ENCODE measurements around the gene NT5E. TPM values are rescaled to one million over a fixed set of nuclear protein-coding genes. Genes with fewer than 3 reads are reported as not detected.

Gene NT5E
- total and polyA plus RNA-seq, 2 of the 13 experiments (the other 11 are each of a cell fraction or from before 2014, with no cell fraction given): 9.5 to 33.0 TPM

GRCh38 chr6:85402071-85402470, 47.8 kb upstream of the NT5E start:
- Histone ChIP-seq H3K4me3 (replicated peaks in 1 of 3; ENCODE audit: insufficient read depth in 1 of 3, low read depth in 2 of 3, low read length in 3 of 3) (no peak overlapping the region), H3K27me3 (ENCODE audit: control insufficient read depth in 1 of 2, insufficient read depth in 2 of 2, low read length in 2 of 2) (no peaks in the 10 kb centered on the region), H3K27ac (ENCODE audit: extremely low read length, insufficient read depth, low read length) (peak overlapping the region; percentile 98), H3K4me2 (ENCODE audit: low read depth, low read length) (peak overlapping the region; percentile 26; the same call in 1 of the 2 replicates), H2AFZ (ENCODE audit: low read length) (no peak overlapping the region), H3K9me3 (ENCODE audit: low read length) (no peaks in the 10 kb centered on the region), H3K9ac (ENCODE audit: insufficient read depth, low read depth, low read length) (0 out of 2 replicates have a peak overlapping the region, but pooled peaks have one; percentile 9), H3K36me3 (replicated peaks in 1 of 2; ENCODE audit: control insufficient read depth in 1 of 2, insufficient read depth in 2 of 2, low read length in 2 of 2) (no peaks in the 10 kb centered on the region), H3K4me1 (ENCODE audit: insufficient read depth, low read length) (peaks cover 82% of the 10 kb centered on the region), H3K79me2 (ENCODE audit: insufficient read depth, low read length) (no peaks in the 10 kb centered on the region), H4K20me1 (ENCODE audit: insufficient read depth, low read length) (no peaks in the 10 kb centered on the region)
- in situ Hi-C loops (cut with HindIII; ENCODE audit: extremely low pct_ligation_motif_present, low pct_unique_long_range_greater_than_20kb): no loop called here
- CTCF ChIA-PET (ENCODE audit: low intra/inter-chr PET ratio, low total read pairs): no interaction called here
- no peak for TF ChIP-seq ZNF224 (CRISPR knock-in tag; IDR thresholded peaks at IDR 0.05)
- TF ChIP-seq, protein P1, sequence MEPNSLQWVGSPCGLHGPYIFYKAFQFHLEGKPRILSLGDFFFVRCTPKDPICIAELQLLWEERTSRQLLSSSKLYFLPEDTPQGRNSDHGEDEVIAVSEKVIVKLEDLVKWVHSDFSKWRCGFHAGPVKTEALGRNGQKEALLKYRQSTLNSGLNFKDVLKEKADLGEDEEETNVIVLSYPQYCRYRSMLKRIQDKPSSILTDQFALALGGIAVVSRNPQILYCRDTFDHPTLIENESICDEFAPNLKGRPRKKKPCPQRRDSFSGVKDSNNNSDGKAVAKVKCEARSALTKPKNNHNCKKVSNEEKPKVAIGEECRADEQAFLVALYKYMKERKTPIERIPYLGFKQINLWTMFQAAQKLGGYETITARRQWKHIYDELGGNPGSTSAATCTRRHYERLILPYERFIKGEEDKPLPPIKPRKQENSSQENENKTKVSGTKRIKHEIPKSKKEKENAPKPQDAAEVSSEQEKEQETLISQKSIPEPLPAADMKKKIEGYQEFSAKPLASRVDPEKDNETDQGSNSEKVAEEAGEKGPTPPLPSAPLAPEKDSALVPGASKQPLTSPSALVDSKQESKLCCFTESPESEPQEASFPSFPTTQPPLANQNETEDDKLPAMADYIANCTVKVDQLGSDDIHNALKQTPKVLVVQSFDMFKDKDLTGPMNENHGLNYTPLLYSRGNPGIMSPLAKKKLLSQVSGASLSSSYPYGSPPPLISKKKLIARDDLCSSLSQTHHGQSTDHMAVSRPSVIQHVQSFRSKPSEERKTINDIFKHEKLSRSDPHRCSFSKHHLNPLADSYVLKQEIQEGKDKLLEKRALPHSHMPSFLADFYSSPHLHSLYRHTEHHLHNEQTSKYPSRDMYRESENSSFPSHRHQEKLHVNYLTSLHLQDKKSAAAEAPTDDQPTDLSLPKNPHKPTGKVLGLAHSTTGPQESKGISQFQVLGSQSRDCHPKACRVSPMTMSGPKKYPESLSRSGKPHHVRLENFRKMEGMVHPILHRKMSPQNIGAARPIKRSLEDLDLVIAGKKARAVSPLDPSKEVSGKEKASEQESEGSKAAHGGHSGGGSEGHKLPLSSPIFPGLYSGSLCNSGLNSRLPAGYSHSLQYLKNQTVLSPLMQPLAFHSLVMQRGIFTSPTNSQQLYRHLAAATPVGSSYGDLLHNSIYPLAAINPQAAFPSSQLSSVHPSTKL (CRISPR knock-in tag; IDR thresholded peaks at IDR 0.05): 0 out of 2 replicates have a peak, but pooled peaks have one; percentile 9
- no peak for ATAC-seq
- POLR2A ChIA-PET: no interaction called here
- intact Hi-C loops (cut with micrococcal nuclease; ENCODE audit: unreplicated experiment): no loop called here
- no peak for FAIRE-seq
- BruUV-seq (replicated peaks): no TSS peak
- no peak for DNase-seq (ENCODE audit: low spot score)

GRCh38 chr6:85402922-85403321, 47.0 kb upstream of the NT5E start:
- H3K79me2 ChIP-seq (ENCODE audit: insufficient read depth, low read length): no peaks in the 10 kb centered on the region
- no peak for ATAC-seq
- peak overlapping the region; percentile 96; the same call in 1 of the 2 replicates for H3K4me2 ChIP-seq (ENCODE audit: low read depth, low read length)
- H3K9me3 ChIP-seq (ENCODE audit: low read length): no peaks in the 10 kb centered on the region
- WGBS (ENCODE audit: low lambda C conversion rate): 83% methylated on average over 7 of the region's 7 CpGs
- H3K27ac ChIP-seq (ENCODE audit: extremely low read length, insufficient read depth, low read length): peak overlapping the region; percentile 98
- peaks cover 89% of the 10 kb centered on the region for H3K4me1 ChIP-seq (ENCODE audit: insufficient read depth, low read length)
- no peak for DNase-seq (ENCODE audit: low spot score)
- in situ Hi-C loops (cut with HindIII; ENCODE audit: extremely low pct_ligation_motif_present, low pct_unique_long_range_greater_than_20kb) (no loop called here), intact Hi-C loops (cut with micrococcal nuclease; ENCODE audit: unreplicated experiment) (no loop called here)
- H2AFZ ChIP-seq (ENCODE audit: low read length): no peak overlapping the region
- H4K20me1 ChIP-seq (ENCODE audit: insufficient read depth, low read length): no peaks in the 10 kb centered on the region
- ChIA-PET POLR2A (interaction anchor here (2.8 to 3.3 kb wide), 2 partner anchors 48 to 241 kb away, joined by 15 to 99 read pairs; partner anchors contain the start of genes NT5E and SYNCRIP), CTCF (ENCODE audit: low intra/inter-chr PET ratio, low total read pairs) (no interaction called here)
- TF ChIP-seq ATF4 (CRISPR knock-in tag; IDR thresholded peaks at IDR 0.05): no peak
- H3K36me3 ChIP-seq (replicated peaks in 1 of 2; ENCODE audit: control insufficient read depth in 1 of 2, insufficient read depth in 2 of 2, low read length in 2 of 2): no peaks in the 10 kb centered on the region
- no peaks in the 10 kb centered on the region for H3K27me3 ChIP-seq (ENCODE audit: control insufficient read depth in 1 of 2, insufficient read depth in 2 of 2, low read length in 2 of 2)
- H3K9ac ChIP-seq (ENCODE audit: insufficient read depth, low read depth, low read length): 0 out of 2 replicates have a peak overlapping the region, but pooled peaks have one; percentile 79
- BruUV-seq (replicated peaks): no TSS peak
- no peak overlapping the region for H3K4me3 ChIP-seq (replicated peaks in 1 of 3; ENCODE audit: insufficient read depth in 1 of 3, low read depth in 2 of 3, low read length in 3 of 3)
- FAIRE-seq: no peak

Measured in HepG2 (cell line).